ENCODE results near the gene B4GALNT2. TPM values are rescaled to one million over a fixed set of nuclear protein-coding genes. Genes with fewer than 3 reads are reported as not detected.

Gene B4GALNT2
- polyA plus RNA-seq, 1 donor from 2014 or later: not detected

- no peaks in the 10 kb centered on the region for H3F3A ChIP-seq (ENCODE audit: insufficient read depth, low read length, poor library complexity, severe bottlenecking)
- H3K4me2 ChIP-seq (ENCODE audit: low read length): no peak overlapping the region
- H3K9me3 ChIP-seq (ENCODE audit: low read length): no peaks in the 10 kb centered on the region
- no peaks in the 10 kb centered on the region for H3K79me2 ChIP-seq (replicated peaks; ENCODE audit: insufficient read depth, low read length)
- no peaks in the 10 kb centered on the region for H4K20me1 ChIP-seq (ENCODE audit: insufficient read depth)
- no peaks in the 10 kb centered on the region for H3K9me2 ChIP-seq (ENCODE audit: insufficient read depth, low read length)
- peaks cover 5% of the 10 kb centered on the region for H3K27me3 ChIP-seq (ENCODE audit: insufficient read depth, low read depth, low read length)
- H3K36me3 ChIP-seq (ENCODE audit: insufficient read depth, low read length): no peaks in the 10 kb centered on the region
- no peak overlapping the region for H3K4me3 ChIP-seq (ENCODE audit: low read length)
- no peak overlapping the region for H3K9ac ChIP-seq (ENCODE audit: low read length)
- H2AFZ ChIP-seq (ENCODE audit: low read depth, low read length): no peak overlapping the region
- TF ChIP-seq EP300 (conservative IDR thresholded peaks at IDR 0.05; ENCODE audit: poor library complexity, severe bottlenecking): no peak
- no peak for TF ChIP-seq POLR2AphosphoS5 (IDR thresholded peaks at IDR 0.05)
- TF ChIP-seq TAF1 (IDR thresholded peaks at IDR 0.05; ENCODE audit: low read depth): no peak
- no peak for TF ChIP-seq CTCF (IDR thresholded peaks at IDR 0.05; ENCODE audit: poor library complexity, severe bottlenecking)
- no peak for TF ChIP-seq EZH2 (IDR thresholded peaks at IDR 0.05; ENCODE audit: borderline replicate concordance, insufficient read depth, low read length, poor library complexity, severe bottlenecking)
- no peak overlapping the region for H3K27ac ChIP-seq (ENCODE audit: low read length)
Observed at GRCh38 chr17:49216953-49217650, 84.5 kb downstream of the B4GALNT2 start.

GRCh38 chr17:49217651-49218413 lies 85.3 kb downstream of the B4GALNT2 start:
- no peak overlapping the region for H2AFZ ChIP-seq (ENCODE audit: low read depth, low read length)

More at GRCh38 chr17:49217651-49218413, 85.3 kb downstream of the B4GALNT2 start:
- no peaks in the 10 kb centered on the region for H3K79me2 ChIP-seq (replicated peaks; ENCODE audit: insufficient read depth, low read length)
- no peak for TF ChIP-seq REST (IDR thresholded peaks at IDR 0.05; ENCODE audit: borderline replicate concordance)
- no peak for TF ChIP-seq EP300 (conservative IDR thresholded peaks at IDR 0.05; ENCODE audit: poor library complexity, severe bottlenecking)
- no peak for TF ChIP-seq TAF1 (IDR thresholded peaks at IDR 0.05; ENCODE audit: low read depth)
- TF ChIP-seq CTCF (IDR thresholded peaks at IDR 0.05; ENCODE audit: poor library complexity, severe bottlenecking): no peak
- no peak for TF ChIP-seq POLR2AphosphoS5 (IDR thresholded peaks at IDR 0.05)
- H3K27ac ChIP-seq (ENCODE audit: low read length): no peak overlapping the region
- no peaks in the 10 kb centered on the region for H3K9me2 ChIP-seq (ENCODE audit: insufficient read depth, low read length)
- no peak overlapping the region for H3K9ac ChIP-seq (ENCODE audit: low read length)
- H3K4me3 ChIP-seq (ENCODE audit: low read length): no peak overlapping the region
- no peaks in the 10 kb centered on the region for H3K36me3 ChIP-seq (ENCODE audit: insufficient read depth, low read length)
- H3K9me3 ChIP-seq (ENCODE audit: low read length): no peaks in the 10 kb centered on the region
- H3K4me2 ChIP-seq (ENCODE audit: low read length): no peak overlapping the region
- H3K27me3 ChIP-seq (ENCODE audit: insufficient read depth, low read depth, low read length): peaks cover 12% of the 10 kb centered on the region
- H4K20me1 ChIP-seq (ENCODE audit: insufficient read depth): no peaks in the 10 kb centered on the region
- no peaks in the 10 kb centered on the region for H3F3A ChIP-seq (ENCODE audit: insufficient read depth, low read length, poor library complexity, severe bottlenecking)
